ENCODE data around the gene TCAF2. TPM values are rescaled to one million over a fixed set of nuclear protein-coding genes. Genes with fewer than 3 reads are reported as not detected.

Gene TCAF2
- 1.8 and 2.4 TPM in 2 replicates for total RNA-seq

GRCh38 chr7:143620646-143621045 is at the start of gene TCAF2:
TCAF2 (plus strand) TSS chr7:143620974.

GRCh38 chr7:143571501-143571900 is 49.3 kb upstream of the TCAF2 start, which contains the start of gene CTAGE15:
CTAGE15 (plus strand) TSS chr7:143571801; CDS start chr7:143571818, 17 bp downstream.

Other genes with a start within 250 kb of the TCAF2 start
- gene ZYX, start 239.6 kb upstream of the TCAF2 start, total RNA-seq = 35.9 and 112 TPM in 2 replicates
- gene EPHA1, start 212.1 kb upstream of the TCAF2 start, total RNA-seq = 0.09 TPM in 1 of 2 replicates, not detected in the other
- gene TAS2R60, start 177.5 kb upstream of the TCAF2 start, total RNA-seq = not detected in 2 replicates
- gene TAS2R41, start 143.1 kb upstream of the TCAF2 start, total RNA-seq = 0.14 TPM in 1 of 2 replicates, not detected in the other
- gene CTAGE15, start 49.2 kb upstream of the TCAF2 start, total RNA-seq = not detected in 2 replicates
- gene CTAGE6, start 136.7 kb downstream of the TCAF2 start, total RNA-seq = 0.89 and 1.3 TPM in 2 replicates

All from smooth muscle cell of the umbilical artery (primary cell).